ENCODE results near the gene SIVA1. TPM values are rescaled to one million over a fixed set of nuclear protein-coding genes. Genes with fewer than 3 reads are reported as not detected.

Gene SIVA1
- total and polyA plus RNA-seq, 9 donors: 2.4 to 385 (median 91.6) TPM

- H3K4me3 ChIP-seq: no peak overlapping the region
- H3K27me3 ChIP-seq: no peaks in the 10 kb centered on the region
- DNase-seq: no peak
- no peak for TF ChIP-seq POLR2A (IDR thresholded peaks at IDR 0.05)
- no peak for TF ChIP-seq CTCF (IDR thresholded peaks at IDR 0.05)
- no peak for TF ChIP-seq EP300 (IDR thresholded peaks at IDR 0.05)
- H3K9me3 ChIP-seq: no peaks in the 10 kb centered on the region
- WGBS, 3 donors: 47 to 68% (median 53%) methylated on average over 27 to 39 of the region's 39 CpGs
- H3K4me1 ChIP-seq (ENCODE audit: insufficient read depth): peaks cover 24% of the 10 kb centered on the region
- intact Hi-C loops (cut with DNase I): loop anchor here in 2 of 4 donors (5.0 kb wide), 1 partner anchor 33 kb away; no protein-coding TSS in a partner anchor
- no peaks in the 10 kb centered on the region for H3K36me3 ChIP-seq
- H3K27ac ChIP-seq: no peak overlapping the region
Measured at GRCh38 chr14:104788873-104789663, 36.1 kb downstream of the SIVA1 start.

- WGBS, 3 donors: 89 to 92% (median 90%) methylated on average over 28 to 31 of the region's 31 CpGs
- intact Hi-C loops (cut with DNase I): loop anchor here in 2 of 4 donors (5.0 kb wide), 1 partner anchor 32 kb away; no protein-coding TSS in a partner anchor
- Histone ChIP-seq H3K27ac (no peak overlapping the region), H3K4me3 (no peak overlapping the region), H3K27me3 (no peaks in the 10 kb centered on the region), H3K36me3 (no peaks in the 10 kb centered on the region), H3K9me3 (no peaks in the 10 kb centered on the region), H3K4me1 (ENCODE audit: insufficient read depth) (peaks cover 27% of the 10 kb centered on the region)
- no peak for DNase-seq
- TF ChIP-seq EP300 (IDR thresholded peaks at IDR 0.05) (no peak), POLR2A (IDR thresholded peaks at IDR 0.05) (no peak), CTCF (IDR thresholded peaks at IDR 0.05) (no peak)
Measured at GRCh38 chr14:104789752-104790743, 37.1 kb downstream of the SIVA1 start.

DNA sequence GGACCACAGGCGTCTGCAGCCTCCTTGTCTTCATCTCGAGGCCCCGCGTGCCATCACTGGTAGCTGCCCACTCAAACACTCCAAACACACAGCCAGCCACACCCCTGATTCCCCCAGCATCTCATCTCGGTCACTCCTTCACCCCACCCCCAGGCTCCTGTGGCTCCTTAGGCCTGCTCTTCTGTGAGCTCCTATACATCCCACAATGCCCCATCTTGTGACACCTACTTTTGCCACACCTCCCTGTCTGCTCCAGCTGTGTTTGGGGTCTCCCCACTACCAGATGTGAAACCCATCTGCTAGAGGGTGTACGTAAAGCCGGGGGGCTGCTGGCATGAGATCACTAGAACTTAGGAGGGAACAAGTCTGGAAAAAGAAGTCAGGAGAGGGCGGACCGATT lies 38.5 kb downstream of the SIVA1 start:
- no peak for DNase-seq
- Histone ChIP-seq H3K4me1 (ENCODE audit: insufficient read depth) (peaks cover 27% of the 10 kb centered on the region), H3K4me3 (no peak overlapping the region), H3K27ac (no peak overlapping the region), H3K27me3 (no peaks in the 10 kb centered on the region), H3K36me3 (no peaks in the 10 kb centered on the region), H3K9me3 (no peaks in the 10 kb centered on the region)
- WGBS, 3 donors: 85 to 90% (median 90%) methylated on average over 9 of the region's 9 CpGs
- TF ChIP-seq CTCF (IDR thresholded peaks at IDR 0.05) (no peak), EP300 (IDR thresholded peaks at IDR 0.05) (no peak), POLR2A (IDR thresholded peaks at IDR 0.05) (no peak)
- intact Hi-C loops (cut with DNase I): no loop called here

- Histone ChIP-seq H3K4me1 (ENCODE audit: insufficient read depth) (peaks cover 27% of the 10 kb centered on the region), H3K4me3 (no peak overlapping the region)
- WGBS, 3 donors: 83 to 84% (median 83%) methylated on average over 25 of the region's 25 CpGs
Measured at GRCh38 chr14:104792101-104792884, 39.3 kb downstream of the SIVA1 start.

More at GRCh38 chr14:104792101-104792884, 39.3 kb downstream of the SIVA1 start:
- Histone ChIP-seq H3K27ac (no peak overlapping the region), H3K36me3 (no peaks in the 10 kb centered on the region), H3K9me3 (no peaks in the 10 kb centered on the region), H3K27me3 (no peaks in the 10 kb centered on the region)
- intact Hi-C loops (cut with DNase I): no loop called here
- DNase-seq: no peak
- TF ChIP-seq EP300 (IDR thresholded peaks at IDR 0.05): no peak
- TF ChIP-seq POLR2A (IDR thresholded peaks at IDR 0.05): no peak
- TF ChIP-seq CTCF (IDR thresholded peaks at IDR 0.05): no peak
